Choroid plexus epithelial cell (primary cell): ENCODE data around the gene PPM1A.

Source experiments
- DNase-seq: peaks from one replicate; pipeline ENCODE4 v3.0.0-alpha.2; 2010; ENCODE audit warnings: low read depth
- H3K4me3 ChIP-seq: 2 replicates; pipeline ENCODE4 v1.5.1; 2011; ENCODE audit warnings: low read depth, mild to moderate bottlenecking, control low read depth, low read length, moderate library complexity
- TF ChIP-seq, protein P1 (sequence below): conservative IDR thresholded peaks from 2 replicates; pipeline ENCODE4 v1.5.1; 2011; ENCODE audit warnings: low read depth, mild to moderate bottlenecking, control low read depth, inconsistent platforms, low read length, moderate library complexity

The PPM1A gene

GRCh38 chr14:60210703-60211102, 38.3 kb upstream of the PPM1A start:
- DNase-seq: no peak
- H3K4me3 ChIP-seq: no peak overlapping the region
- TF ChIP-seq, protein P1, sequence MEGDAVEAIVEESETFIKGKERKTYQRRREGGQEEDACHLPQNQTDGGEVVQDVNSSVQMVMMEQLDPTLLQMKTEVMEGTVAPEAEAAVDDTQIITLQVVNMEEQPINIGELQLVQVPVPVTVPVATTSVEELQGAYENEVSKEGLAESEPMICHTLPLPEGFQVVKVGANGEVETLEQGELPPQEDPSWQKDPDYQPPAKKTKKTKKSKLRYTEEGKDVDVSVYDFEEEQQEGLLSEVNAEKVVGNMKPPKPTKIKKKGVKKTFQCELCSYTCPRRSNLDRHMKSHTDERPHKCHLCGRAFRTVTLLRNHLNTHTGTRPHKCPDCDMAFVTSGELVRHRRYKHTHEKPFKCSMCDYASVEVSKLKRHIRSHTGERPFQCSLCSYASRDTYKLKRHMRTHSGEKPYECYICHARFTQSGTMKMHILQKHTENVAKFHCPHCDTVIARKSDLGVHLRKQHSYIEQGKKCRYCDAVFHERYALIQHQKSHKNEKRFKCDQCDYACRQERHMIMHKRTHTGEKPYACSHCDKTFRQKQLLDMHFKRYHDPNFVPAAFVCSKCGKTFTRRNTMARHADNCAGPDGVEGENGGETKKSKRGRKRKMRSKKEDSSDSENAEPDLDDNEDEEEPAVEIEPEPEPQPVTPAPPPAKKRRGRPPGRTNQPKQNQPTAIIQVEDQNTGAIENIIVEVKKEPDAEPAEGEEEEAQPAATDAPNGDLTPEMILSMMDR: no peak

DNA sequence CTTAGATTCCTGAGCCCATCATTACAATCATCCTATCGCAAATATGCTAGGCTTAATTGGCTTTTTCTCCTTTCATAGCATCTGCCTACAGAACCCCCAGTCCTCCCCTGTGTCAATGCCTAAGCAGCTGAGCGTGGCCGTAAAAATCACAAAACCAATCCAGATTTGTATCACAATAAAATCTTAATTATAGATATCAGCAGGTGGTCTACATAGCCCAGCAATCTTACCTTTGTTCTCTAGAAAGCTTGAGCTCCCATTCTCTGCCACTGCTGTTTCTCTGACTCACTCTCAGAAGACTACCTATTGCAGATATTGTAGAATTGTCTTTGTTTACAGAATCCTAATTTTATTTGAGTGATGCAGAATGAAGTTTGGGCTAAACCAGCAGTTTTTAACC, 37.9 kb upstream of the PPM1A start:
- no peak overlapping the region for H3K4me3 ChIP-seq
- TF ChIP-seq, protein P1: no peak
- DNase-seq: no peak

- H3K4me3 ChIP-seq: no peak overlapping the region
- TF ChIP-seq, protein P1: no peak
These were observed 36.3 kb upstream of the PPM1A start for GRCh38 chr14:60212503-60213371.

GRCh38 chr14:60214003-60214402, 35.0 kb upstream of the PPM1A start:
- no peak overlapping the region for H3K4me3 ChIP-seq
- DNase-seq: no peak
- TF ChIP-seq, protein P1: no peak

More at GRCh38 chr14:60212503-60213371, 36.3 kb upstream of the PPM1A start:
- no peak for DNase-seq

DNA sequence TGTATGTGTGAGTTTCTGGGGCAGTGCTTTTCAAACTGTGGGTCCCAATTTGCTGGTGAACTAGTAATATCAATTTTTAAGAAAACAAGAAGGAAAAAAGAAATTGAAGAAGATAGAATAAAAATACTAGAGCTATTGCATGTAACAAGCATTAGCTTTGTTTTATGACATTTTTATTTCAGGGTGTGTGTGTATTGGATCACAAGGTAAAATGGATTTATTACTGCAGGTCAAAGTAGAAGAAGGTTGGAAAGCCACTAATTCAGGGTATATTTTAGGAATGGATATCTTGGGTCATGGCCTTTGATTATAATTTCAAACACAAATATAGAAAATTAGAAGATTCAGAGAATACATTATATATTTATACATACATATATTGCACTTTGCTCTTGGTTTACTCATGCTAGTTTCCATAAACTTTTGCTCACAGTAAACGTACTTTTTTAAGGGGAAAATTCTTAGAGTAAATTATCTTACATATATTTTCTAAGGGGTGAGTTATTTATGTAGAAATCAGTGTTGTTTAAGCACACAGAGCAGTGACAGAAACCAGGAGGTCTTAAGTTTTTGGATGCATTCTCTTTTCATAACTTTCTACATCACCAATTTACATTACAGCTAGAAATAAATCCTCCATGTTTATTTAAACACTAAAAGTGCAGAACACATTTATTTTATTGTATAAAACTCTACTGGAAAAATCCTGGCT, 34.5 kb upstream of the PPM1A start:
- DNase-seq: no peak
- H3K4me3 ChIP-seq: no peak overlapping the region
- TF ChIP-seq, protein P1: no peak

- TF ChIP-seq, protein P1: no peak
- no peak for DNase-seq
These were observed 33.9 kb upstream of the PPM1A start for GRCh38 chr14:60215127-60215444.

More at GRCh38 chr14:60215127-60215444, 33.9 kb upstream of the PPM1A start:
- no peak overlapping the region for H3K4me3 ChIP-seq
